WTC11 (cell line): ENCODE measurements around the gene CEP85. TPM values are rescaled to one million over a fixed set of nuclear protein-coding genes. Genes with fewer than 3 reads are reported as not detected.

Experiments used
- ATAC-seq: fragments of 200-7000 bp; cut with Tn5 transposase; 2 replicates; pipeline ENCODE4 v1.10.0; 2021; ENCODE audit warnings: mild to moderate bottlenecking, moderate library complexity
- CTCF ChIA-PET: fragments of 300-600 bp; sonication (Branson Sonifier 250); formaldehyde crosslinking; loops from one replicate; lab custom pipeline; 2021; ENCODE audit warnings: antibody characterized with exemption; lab: Charles Lee
- POLR2A ChIA-PET: fragments of 350-600 bp; sonication (Branson Sonifier 250); formaldehyde crosslinking; loops from one replicate; lab custom pipeline; 2021; ENCODE audit warnings: antibody characterized with exemption; lab: Charles Lee
- DNase-seq: peaks from one replicate; pipeline ENCODE4 v3.0.0; 2021; ENCODE audit warnings: low spot score
- H3K27ac Mint-ChIP-seq: 2 replicates; pipeline ENCODE4 v1.8.0; 2021; ENCODE audit warnings: mixed read lengths
- H3K27me3 Mint-ChIP-seq: 2 replicates; pipeline ENCODE4 v1.8.0; 2021; ENCODE audit warnings: low read depth, mild to moderate bottlenecking, moderate library complexity, mixed read lengths
- H3K36me3 Mint-ChIP-seq: 2 replicates; pipeline ENCODE4 v1.8.0; 2021; ENCODE audit warnings: mixed read lengths
- H3K4me1 Mint-ChIP-seq: 2 replicates; pipeline ENCODE4 v1.8.0; 2022; ENCODE audit warnings: mixed read lengths
- H3K4me3 Mint-ChIP-seq: 2 replicates; pipeline ENCODE4 v1.8.0; 2021; ENCODE audit warnings: mild to moderate bottlenecking, moderate library complexity, mixed read lengths
- H3K9me3 Mint-ChIP-seq: 2 replicates; pipeline ENCODE4 v1.8.0; 2021; ENCODE audit warnings: mixed read lengths
- FOXK1 ChIP-seq: sonication (generic); formaldehyde crosslinking; IDR thresholded peaks from 2 replicates; pipeline ENCODE4 v1.8.0; 2022; ENCODE audit warnings: mild to moderate bottlenecking, moderate library complexity, missing genetic modification reagents
- GTF2I ChIP-seq: fragments of 250-450 bp; sonication (Bioruptor Pico); conservative IDR thresholded peaks from 2 replicates; pipeline ENCODE4 v1.4.0; 2021; ENCODE audit warnings: mild to moderate bottlenecking
- HMGA2 ChIP-seq: fragments of 250-450 bp; sonication (Bioruptor Pico); IDR thresholded peaks from 2 replicates; pipeline ENCODE4 v1.4.0; 2021; ENCODE audit warnings: mild to moderate bottlenecking, moderate library complexity
- MXD4 ChIP-seq: fragments of 250-450 bp; sonication (Bioruptor Pico); IDR thresholded peaks from 2 replicates; pipeline ENCODE4 v1.8.0; 2021; ENCODE audit warnings: mild to moderate bottlenecking, moderate library complexity, borderline replicate concordance
- SMAD3 ChIP-seq: sonication (generic); formaldehyde crosslinking; IDR thresholded peaks from 2 replicates; pipeline ENCODE4 v1.8.0; 2022; ENCODE audit warnings: missing genetic modification reagents, mild to moderate bottlenecking, borderline replicate concordance
- TCF7 ChIP-seq: sonication (generic); formaldehyde crosslinking; IDR thresholded peaks from 2 replicates; pipeline ENCODE4 v1.8.0; 2022; ENCODE audit warnings: mild to moderate bottlenecking, low read depth, missing genetic modification reagents, moderate library complexity
- TEAD1 ChIP-seq: sonication (generic); formaldehyde crosslinking; IDR thresholded peaks from 2 replicates; pipeline ENCODE4 v1.8.0; 2022; ENCODE audit warnings: mild to moderate bottlenecking, missing genetic modification reagents
- TP53 ChIP-seq: sonication (generic); formaldehyde crosslinking; IDR thresholded peaks from 2 replicates; pipeline ENCODE4 v1.8.1; 2023; ENCODE audit warnings: mild to moderate bottlenecking, missing genetic modification reagents
- ZBTB43 ChIP-seq: sonication (generic); formaldehyde crosslinking; IDR thresholded peaks from 2 replicates; pipeline ENCODE4 v1.8.1; 2023; ENCODE audit warnings: mild to moderate bottlenecking, missing genetic modification reagents
- ZNF138 ChIP-seq: sonication (generic); formaldehyde crosslinking; conservative IDR thresholded peaks from 2 replicates; pipeline ENCODE4 v1.8.1; 2022; ENCODE audit warnings: mild to moderate bottlenecking, moderate library complexity, missing genetic modification reagents
- ZNF317 ChIP-seq: sonication (generic); formaldehyde crosslinking; IDR thresholded peaks from 2 replicates; pipeline ENCODE4 v1.8.1; 2023; ENCODE audit warnings: low read depth, mild to moderate bottlenecking, moderate library complexity, missing genetic modification reagents, borderline replicate concordance
- ZNF416 ChIP-seq: fragments of 250-450 bp; sonication (Bioruptor Pico); IDR thresholded peaks from 2 replicates; pipeline ENCODE4 v1.9.0; 2021; ENCODE audit warnings: mild to moderate bottlenecking, inconsistent platforms
- ZNF671 ChIP-seq: fragments of 250-450 bp; sonication (Bioruptor Pico); IDR thresholded peaks from 2 replicates; pipeline ENCODE4 v1.8.0; 2021; ENCODE audit warnings: mild to moderate bottlenecking
- total RNA-seq: library from RNA; stranded (reverse); gene quantifications from 3 replicates; pipeline ENCODE4 v1.2.3, GENCODE V29; 2021
- TF ChIP-seq, protein P1 (sequence below): sonication (generic); formaldehyde crosslinking; IDR thresholded peaks from 2 replicates; pipeline ENCODE4 v1.8.0; 2022; ENCODE audit warnings: mild to moderate bottlenecking, missing genetic modification reagents
- TF ChIP-seq, protein P2 (sequence below): sonication (generic); formaldehyde crosslinking; IDR thresholded peaks from 2 replicates; pipeline ENCODE4 v1.8.0; 2022; ENCODE audit warnings: missing genetic modification reagents
- TF ChIP-seq, protein P3 (sequence below): fragments of 200-600 bp; IDR thresholded peaks from 2 replicates; pipeline ENCODE4 v1.8.0; 2022; ENCODE audit warnings: antibody characterized with exemption
- TF ChIP-seq, protein P4 (sequence below): fragments of 250-450 bp; sonication (Bioruptor Pico); IDR thresholded peaks from 2 replicates; pipeline ENCODE4 v2.1.2; 2022; ENCODE audit warnings: mild to moderate bottlenecking, moderate library complexity
- TF ChIP-seq, protein P5 (sequence below): sonication (generic); formaldehyde crosslinking; IDR thresholded peaks from 2 replicates; pipeline ENCODE4 v1.8.1; 2023; ENCODE audit warnings: mild to moderate bottlenecking, missing genetic modification reagents, borderline replicate concordance

Gene CEP85
- total RNA-seq, 1 experiment from 2014 or later, result 40.8 TPM

DNA sequence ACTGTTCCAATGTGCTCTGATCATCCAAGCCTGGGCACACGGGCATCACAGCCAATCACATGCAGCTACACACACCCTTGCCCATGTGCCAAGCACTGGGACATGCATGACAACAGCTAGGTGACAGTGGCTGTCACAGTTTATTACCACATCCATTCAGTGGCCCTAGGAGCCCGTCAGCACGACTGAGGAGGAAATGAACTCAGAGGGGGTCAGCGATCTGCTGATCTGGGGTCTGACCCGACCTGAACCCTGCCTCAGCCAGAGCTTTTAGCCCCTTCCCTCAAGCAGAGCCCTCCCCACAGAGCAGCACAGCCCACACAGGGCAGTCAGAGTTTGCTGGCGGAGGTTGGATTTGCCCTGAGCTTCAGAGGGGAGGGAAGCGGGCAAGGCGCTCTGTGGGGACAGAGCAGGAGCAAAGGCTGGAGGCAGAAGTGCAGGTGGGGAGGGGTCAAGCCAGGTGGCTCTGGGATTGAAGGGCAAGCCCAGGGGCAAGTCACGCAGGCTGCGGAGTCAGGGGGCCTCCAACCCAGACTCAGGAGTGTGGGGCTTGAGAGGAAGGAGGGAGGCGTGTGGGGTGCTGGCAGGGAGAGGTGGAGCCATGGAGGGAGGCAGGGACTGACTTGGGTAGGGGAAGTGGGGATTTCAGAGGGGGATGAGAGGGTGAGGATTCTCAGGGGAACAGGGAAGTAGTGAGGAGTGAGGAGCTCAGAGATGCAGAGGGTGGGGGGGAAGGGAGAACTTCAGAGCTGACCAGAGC lies 56.3 kb downstream of the CEP85 start:
- peak overlapping the region; percentile 42; the same call in 1 of the 2 replicates for H3K27ac Mint-ChIP-seq
- TF ChIP-seq FOXK1 (CRISPR knock-in tag), result no peak
- TF ChIP-seq, protein P1, sequence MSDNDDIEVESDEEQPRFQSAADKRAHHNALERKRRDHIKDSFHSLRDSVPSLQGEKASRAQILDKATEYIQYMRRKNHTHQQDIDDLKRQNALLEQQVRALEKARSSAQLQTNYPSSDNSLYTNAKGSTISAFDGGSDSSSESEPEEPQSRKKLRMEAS (CRISPR knock-in tag), result 0 out of 2 replicates have a peak, but pooled peaks have one; percentile 6
- CTCF ChIA-PET, result interaction anchor here (0.6 to 2.3 kb wide), 11 partner anchors 9 to 127 kb away, joined by 3 to 14 read pairs (median 6); partner anchors contain the start of genes CATSPER4, CD52, CEP85 and SH3BGRL3
- H3K36me3 Mint-ChIP-seq, result no peaks in the 10 kb centered on the region
- peaks cover 21% of the 10 kb centered on the region for H3K4me1 Mint-ChIP-seq
- DNase-seq (no peak), ATAC-seq (peak; percentile 25)
- H3K9me3 Mint-ChIP-seq, result no peaks in the 10 kb centered on the region
- H3K4me3 Mint-ChIP-seq, result no peak overlapping the region
- H3K27me3 Mint-ChIP-seq, result no peaks in the 10 kb centered on the region; the same call in 1 of the 2 replicates
- POLR2A ChIA-PET, result interaction anchor here (1.7 kb wide), 1 partner anchor 11 kb away, joined by 6 read pairs; the partner anchor contains the start of gene SH3BGRL3

DNA sequence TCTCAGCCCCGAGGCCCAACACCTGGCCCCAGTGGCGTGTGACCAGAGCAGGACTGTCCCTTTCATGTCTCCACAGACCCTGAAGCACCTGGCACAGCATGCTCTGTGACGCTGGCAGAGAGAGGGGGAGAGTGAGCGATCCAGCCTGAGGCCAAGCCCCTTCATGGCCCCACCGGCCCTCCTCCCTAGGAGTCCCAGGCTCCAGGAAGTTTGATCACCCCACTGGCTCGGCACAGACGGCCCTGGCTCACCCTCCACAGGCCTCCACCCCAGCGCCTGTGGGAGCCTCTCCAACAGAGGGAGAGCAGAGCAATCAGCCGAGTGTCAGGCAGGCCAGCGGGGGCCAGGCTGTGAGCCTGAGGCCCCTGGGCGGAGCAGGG lies 56.9 kb downstream of the CEP85 start:
- Mint-ChIP-seq H3K36me3 (no peaks in the 10 kb centered on the region), H3K27ac (no peak overlapping the region; the same call in 1 of the 2 replicates), H3K27me3 (no peaks in the 10 kb centered on the region; the same call in 1 of the 2 replicates), H3K4me1 (peaks cover 16% of the 10 kb centered on the region), H3K9me3 (no peaks in the 10 kb centered on the region), H3K4me3 (no peak overlapping the region)
- ATAC-seq (peak; percentile 30), DNase-seq (no peak)
- TF ChIP-seq TCF7, result no peak
- TF ChIP-seq ZNF416 (CRISPR knock-in tag), result no peak
- no peak for TF ChIP-seq MXD4 (CRISPR knock-in tag)
- TF ChIP-seq GTF2I (CRISPR knock-in tag), result no peak
- TF ChIP-seq ZNF317 (CRISPR knock-in tag), result no peak
- no peak for TF ChIP-seq HMGA2
- no peak for TF ChIP-seq TP53 (CRISPR knock-in tag)
- no peak for TF ChIP-seq ZNF138 (CRISPR knock-in tag)
- no peak for TF ChIP-seq ZNF671 (CRISPR knock-in tag)
- TF ChIP-seq ZBTB43, result no peak
- TF ChIP-seq, protein P2, sequence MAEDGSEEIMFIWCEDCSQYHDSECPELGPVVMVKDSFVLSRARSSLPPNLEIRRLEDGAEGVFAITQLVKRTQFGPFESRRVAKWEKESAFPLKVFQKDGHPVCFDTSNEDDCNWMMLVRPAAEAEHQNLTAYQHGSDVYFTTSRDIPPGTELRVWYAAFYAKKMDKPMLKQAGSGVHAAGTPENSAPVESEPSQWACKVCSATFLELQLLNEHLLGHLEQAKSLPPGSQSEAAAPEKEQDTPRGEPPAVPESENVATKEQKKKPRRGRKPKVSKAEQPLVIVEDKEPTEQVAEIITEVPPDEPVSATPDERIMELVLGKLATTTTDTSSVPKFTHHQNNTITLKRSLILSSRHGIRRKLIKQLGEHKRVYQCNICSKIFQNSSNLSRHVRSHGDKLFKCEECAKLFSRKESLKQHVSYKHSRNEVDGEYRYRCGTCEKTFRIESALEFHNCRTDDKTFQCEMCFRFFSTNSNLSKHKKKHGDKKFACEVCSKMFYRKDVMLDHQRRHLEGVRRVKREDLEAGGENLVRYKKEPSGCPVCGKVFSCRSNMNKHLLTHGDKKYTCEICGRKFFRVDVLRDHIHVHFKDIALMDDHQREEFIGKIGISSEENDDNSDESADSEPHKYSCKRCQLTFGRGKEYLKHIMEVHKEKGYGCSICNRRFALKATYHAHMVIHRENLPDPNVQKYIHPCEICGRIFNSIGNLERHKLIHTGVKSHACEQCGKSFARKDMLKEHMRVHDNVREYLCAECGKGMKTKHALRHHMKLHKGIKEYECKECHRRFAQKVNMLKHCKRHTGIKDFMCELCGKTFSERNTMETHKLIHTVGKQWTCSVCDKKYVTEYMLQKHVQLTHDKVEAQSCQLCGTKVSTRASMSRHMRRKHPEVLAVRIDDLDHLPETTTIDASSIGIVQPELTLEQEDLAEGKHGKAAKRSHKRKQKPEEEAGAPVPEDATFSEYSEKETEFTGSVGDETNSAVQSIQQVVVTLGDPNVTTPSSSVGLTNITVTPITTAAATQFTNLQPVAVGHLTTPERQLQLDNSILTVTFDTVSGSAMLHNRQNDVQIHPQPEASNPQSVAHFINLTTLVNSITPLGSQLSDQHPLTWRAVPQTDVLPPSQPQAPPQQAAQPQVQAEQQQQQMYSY (CRISPR knock-in tag), result no peak
- TF ChIP-seq SMAD3 (CRISPR knock-in tag), result no peak
- TF ChIP-seq, protein P3, sequence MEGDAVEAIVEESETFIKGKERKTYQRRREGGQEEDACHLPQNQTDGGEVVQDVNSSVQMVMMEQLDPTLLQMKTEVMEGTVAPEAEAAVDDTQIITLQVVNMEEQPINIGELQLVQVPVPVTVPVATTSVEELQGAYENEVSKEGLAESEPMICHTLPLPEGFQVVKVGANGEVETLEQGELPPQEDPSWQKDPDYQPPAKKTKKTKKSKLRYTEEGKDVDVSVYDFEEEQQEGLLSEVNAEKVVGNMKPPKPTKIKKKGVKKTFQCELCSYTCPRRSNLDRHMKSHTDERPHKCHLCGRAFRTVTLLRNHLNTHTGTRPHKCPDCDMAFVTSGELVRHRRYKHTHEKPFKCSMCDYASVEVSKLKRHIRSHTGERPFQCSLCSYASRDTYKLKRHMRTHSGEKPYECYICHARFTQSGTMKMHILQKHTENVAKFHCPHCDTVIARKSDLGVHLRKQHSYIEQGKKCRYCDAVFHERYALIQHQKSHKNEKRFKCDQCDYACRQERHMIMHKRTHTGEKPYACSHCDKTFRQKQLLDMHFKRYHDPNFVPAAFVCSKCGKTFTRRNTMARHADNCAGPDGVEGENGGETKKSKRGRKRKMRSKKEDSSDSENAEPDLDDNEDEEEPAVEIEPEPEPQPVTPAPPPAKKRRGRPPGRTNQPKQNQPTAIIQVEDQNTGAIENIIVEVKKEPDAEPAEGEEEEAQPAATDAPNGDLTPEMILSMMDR, result no peak
- TF ChIP-seq, protein P4, sequence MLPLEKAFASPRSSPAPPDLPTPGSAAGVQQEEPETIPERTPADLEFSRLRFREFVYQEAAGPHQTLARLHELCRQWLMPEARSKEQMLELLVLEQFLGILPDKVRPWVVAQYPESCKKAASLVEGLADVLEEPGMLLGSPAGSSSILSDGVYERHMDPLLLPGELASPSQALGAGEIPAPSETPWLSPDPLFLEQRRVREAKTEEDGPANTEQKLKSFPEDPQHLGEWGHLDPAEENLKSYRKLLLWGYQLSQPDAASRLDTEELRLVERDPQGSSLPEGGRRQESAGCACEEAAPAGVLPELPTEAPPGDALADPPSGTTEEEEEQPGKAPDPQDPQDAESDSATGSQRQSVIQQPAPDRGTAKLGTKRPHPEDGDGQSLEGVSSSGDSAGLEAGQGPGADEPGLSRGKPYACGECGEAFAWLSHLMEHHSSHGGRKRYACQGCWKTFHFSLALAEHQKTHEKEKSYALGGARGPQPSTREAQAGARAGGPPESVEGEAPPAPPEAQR (CRISPR knock-in tag), result no peak
- TF ChIP-seq, protein P5, sequence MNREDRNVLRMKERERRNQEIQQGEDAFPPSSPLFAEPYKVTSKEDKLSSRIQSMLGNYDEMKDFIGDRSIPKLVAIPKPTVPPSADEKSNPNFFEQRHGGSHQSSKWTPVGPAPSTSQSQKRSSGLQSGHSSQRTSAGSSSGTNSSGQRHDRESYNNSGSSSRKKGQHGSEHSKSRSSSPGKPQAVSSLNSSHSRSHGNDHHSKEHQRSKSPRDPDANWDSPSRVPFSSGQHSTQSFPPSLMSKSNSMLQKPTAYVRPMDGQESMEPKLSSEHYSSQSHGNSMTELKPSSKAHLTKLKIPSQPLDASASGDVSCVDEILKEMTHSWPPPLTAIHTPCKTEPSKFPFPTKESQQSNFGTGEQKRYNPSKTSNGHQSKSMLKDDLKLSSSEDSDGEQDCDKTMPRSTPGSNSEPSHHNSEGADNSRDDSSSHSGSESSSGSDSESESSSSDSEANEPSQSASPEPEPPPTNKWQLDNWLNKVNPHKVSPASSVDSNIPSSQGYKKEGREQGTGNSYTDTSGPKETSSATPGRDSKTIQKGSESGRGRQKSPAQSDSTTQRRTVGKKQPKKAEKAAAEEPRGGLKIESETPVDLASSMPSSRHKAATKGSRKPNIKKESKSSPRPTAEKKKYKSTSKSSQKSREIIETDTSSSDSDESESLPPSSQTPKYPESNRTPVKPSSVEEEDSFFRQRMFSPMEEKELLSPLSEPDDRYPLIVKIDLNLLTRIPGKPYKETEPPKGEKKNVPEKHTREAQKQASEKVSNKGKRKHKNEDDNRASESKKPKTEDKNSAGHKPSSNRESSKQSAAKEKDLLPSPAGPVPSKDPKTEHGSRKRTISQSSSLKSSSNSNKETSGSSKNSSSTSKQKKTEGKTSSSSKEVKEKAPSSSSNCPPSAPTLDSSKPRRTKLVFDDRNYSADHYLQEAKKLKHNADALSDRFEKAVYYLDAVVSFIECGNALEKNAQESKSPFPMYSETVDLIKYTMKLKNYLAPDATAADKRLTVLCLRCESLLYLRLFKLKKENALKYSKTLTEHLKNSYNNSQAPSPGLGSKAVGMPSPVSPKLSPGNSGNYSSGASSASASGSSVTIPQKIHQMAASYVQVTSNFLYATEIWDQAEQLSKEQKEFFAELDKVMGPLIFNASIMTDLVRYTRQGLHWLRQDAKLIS, result no peak
- no peak for TF ChIP-seq TEAD1 (CRISPR knock-in tag)
- TF ChIP-seq, protein P1 (CRISPR knock-in tag), result no peak
- ChIA-PET CTCF (interaction anchor here (0.6 to 2.3 kb wide), 11 partner anchors 9 to 126 kb away, joined by 3 to 14 read pairs (median 6); partner anchors contain the start of genes CATSPER4, CD52, CEP85 and SH3BGRL3), POLR2A (interaction anchor here (1.7 kb wide), 1 partner anchor 12 kb away, joined by 6 read pairs; the partner anchor contains the start of gene SH3BGRL3)
